Keratinocyte (primary cell): Measurements from ENCODE around the gene TAP2.

Experiments used
- EZH2 ChIP-seq: IDR thresholded peaks from one replicate; pipeline ENCODE4 v1.6.1; 2012; ENCODE audit warnings: inconsistent platforms, mild to moderate bottlenecking, low read length, moderate library complexity
- TF ChIP-seq, protein P1 (sequence below), 3 experiments: IDR thresholded peaks in 1 of 3; conservative IDR thresholded peaks in 1 of 3; optimal IDR thresholded peaks in 1 of 3; 2 replicates in 2 of 3; 3 replicates in 1 of 3; pipeline versions ENCODE3 to v1.5.1; 2011; ENCODE audit warnings: low read length in 3 of 3, mild to moderate bottlenecking in 3 of 3, moderate library complexity in 2 of 3, control low read depth in 1 of 3, inconsistent platforms in 1 of 3; ENCODE audit not compliant: insufficient read depth in 2 of 3; ENCODE audit errors: extremely low read depth in 1 of 3

DNA sequence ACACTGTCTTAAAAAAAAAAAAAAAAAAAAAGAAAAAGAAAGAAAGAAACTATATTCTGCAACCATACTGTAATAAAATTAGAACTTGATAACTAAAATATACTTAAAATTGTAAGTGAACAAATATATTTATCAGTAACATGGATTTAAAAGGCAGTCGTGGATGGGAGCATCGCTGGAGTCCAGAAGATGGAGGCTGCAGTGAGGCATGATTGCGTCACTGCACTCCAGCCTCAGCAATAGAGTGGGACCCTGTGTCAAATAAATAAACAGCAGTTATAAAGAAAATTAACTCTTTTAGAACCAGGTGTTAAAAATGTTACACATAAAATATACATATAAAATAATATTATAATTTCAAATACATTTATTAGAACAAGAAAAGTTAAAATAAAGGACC is 24.2 kb upstream of the TAP2 start:
- TF ChIP-seq, protein P1, sequence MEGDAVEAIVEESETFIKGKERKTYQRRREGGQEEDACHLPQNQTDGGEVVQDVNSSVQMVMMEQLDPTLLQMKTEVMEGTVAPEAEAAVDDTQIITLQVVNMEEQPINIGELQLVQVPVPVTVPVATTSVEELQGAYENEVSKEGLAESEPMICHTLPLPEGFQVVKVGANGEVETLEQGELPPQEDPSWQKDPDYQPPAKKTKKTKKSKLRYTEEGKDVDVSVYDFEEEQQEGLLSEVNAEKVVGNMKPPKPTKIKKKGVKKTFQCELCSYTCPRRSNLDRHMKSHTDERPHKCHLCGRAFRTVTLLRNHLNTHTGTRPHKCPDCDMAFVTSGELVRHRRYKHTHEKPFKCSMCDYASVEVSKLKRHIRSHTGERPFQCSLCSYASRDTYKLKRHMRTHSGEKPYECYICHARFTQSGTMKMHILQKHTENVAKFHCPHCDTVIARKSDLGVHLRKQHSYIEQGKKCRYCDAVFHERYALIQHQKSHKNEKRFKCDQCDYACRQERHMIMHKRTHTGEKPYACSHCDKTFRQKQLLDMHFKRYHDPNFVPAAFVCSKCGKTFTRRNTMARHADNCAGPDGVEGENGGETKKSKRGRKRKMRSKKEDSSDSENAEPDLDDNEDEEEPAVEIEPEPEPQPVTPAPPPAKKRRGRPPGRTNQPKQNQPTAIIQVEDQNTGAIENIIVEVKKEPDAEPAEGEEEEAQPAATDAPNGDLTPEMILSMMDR (optimal IDR thresholded peaks at IDR 0.05 in 1 of 3, IDR thresholded peaks at IDR 0.05 in 1 of 3, conservative IDR thresholded peaks at IDR 0.05 in 1 of 3; ENCODE audit: extremely low read depth in 1 of 3, insufficient read depth in 2 of 3, low read length in 3 of 3), result no peak
- no peak for TF ChIP-seq EZH2
